Measurements from ENCODE around the gene GASK1A.

- TF ChIP-seq EZH2 (IDR thresholded peaks at IDR 0.05; ENCODE audit: borderline replicate concordance, low read depth, low read length, poor library complexity, severe bottlenecking) = no peak
- TF ChIP-seq, protein P1, sequence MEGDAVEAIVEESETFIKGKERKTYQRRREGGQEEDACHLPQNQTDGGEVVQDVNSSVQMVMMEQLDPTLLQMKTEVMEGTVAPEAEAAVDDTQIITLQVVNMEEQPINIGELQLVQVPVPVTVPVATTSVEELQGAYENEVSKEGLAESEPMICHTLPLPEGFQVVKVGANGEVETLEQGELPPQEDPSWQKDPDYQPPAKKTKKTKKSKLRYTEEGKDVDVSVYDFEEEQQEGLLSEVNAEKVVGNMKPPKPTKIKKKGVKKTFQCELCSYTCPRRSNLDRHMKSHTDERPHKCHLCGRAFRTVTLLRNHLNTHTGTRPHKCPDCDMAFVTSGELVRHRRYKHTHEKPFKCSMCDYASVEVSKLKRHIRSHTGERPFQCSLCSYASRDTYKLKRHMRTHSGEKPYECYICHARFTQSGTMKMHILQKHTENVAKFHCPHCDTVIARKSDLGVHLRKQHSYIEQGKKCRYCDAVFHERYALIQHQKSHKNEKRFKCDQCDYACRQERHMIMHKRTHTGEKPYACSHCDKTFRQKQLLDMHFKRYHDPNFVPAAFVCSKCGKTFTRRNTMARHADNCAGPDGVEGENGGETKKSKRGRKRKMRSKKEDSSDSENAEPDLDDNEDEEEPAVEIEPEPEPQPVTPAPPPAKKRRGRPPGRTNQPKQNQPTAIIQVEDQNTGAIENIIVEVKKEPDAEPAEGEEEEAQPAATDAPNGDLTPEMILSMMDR (conservative IDR thresholded peaks at IDR 0.05; ENCODE audit: low read depth, low read length) = no peak
These were observed 94.2 kb downstream of the GASK1A start for GRCh38 chr3:43073116-43073835.

All from A673 (cell line).